Activated CD4-positive, alpha-beta T cell treated with anti-CD3 and anti-CD28 coated beads, Interleukin-2, amount 50 U/mL, for 1 hour (primary cell): ENCODE results near the gene TOX3.

ENCODE experiments used
- DNase-seq: peaks from one replicate; pipeline ENCODE4 v3.0.0-alpha.2; 2020

Gene TOX3

DNA sequence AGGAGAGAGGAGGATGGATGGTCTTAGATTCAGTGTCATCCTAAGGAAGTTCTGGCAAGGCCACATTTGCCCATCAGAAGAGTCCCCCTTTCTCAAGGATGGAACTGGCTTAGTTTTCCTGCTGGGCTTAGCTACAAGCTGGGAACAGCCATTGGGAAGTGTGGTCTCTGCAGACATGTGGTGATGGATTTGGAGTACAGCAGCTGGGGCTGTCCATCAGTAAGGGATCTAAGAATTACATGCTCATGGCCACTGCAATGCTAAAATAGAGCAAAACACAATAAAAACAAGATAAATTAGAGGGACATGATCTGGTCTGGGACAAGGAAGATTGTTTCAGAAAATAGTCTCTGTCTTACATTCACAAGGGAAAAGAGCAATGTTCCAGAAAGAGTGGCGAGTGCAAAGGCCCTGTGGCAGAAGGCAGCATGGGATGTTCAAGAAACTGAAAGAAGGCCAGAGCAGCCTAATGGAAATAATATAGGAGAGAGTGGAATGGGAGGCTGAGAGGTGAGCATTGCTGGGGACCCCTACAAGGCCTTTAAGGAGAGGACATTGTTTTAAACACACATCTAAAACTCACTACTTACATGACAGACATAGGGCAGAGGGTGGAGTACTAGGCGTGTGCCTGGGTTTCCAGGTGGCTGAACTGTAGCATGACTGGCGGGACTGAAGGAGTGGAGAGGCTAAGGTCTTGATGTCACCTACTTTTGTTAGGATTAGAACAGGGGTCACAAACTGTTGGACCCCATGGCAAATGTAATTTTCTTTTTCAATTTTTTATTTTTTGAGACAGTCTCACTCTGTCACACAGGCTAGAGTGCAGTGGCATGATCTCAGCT lies 17.0 kb upstream of the TOX3 start:
- DNase-seq, result no peak

- no peak for DNase-seq
Measured at GRCh38 chr16:52562770-52563169, 15.8 kb upstream of the TOX3 start.

- no peak for DNase-seq
Measured at GRCh38 chr16:52561910-52562741, 15.2 kb upstream of the TOX3 start.

- DNase-seq, result no peak
Measured at GRCh38 chr16:52558448-52558847, 11.5 kb upstream of the TOX3 start.

DNA sequence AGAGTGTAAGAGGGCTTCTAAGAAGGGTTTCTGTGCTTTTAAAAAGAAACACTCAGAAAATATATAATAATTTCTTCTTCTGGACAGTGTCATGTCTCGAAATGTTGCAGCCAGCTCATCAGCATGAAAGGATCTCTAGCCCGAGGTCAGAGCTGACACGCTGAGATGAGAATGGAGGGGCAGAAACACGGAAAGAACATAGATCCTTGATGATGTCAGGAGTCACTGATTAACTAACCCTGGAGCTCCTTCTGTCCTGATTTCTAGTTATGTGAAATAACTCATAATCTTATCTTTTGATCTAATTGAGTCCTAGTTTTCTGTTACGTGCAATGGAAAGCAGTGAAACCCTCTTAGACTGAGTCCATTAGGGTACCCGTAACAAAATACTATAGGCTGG lies 10.3 kb upstream of the TOX3 start:
- DNase-seq, result no peak

DNA sequence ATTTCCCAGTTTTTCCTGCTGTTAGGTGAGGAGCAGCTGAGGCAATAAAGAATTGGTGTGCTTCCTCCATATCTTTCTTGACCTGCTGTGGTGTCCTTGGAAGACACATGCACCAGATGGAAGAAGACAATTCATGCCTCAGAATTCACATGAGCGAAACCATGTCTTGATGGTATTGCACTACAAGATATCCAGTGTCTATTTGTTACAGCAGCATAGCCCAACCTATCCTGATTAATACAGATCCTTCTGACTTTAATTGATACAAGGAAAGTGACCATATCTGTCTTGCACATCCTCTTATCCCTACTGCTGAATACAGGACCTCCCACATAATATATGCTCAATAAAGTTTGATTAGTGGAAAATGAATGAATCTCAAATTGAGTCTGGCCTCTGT lies 9.1 kb upstream of the TOX3 start:
- no peak for DNase-seq

DNA sequence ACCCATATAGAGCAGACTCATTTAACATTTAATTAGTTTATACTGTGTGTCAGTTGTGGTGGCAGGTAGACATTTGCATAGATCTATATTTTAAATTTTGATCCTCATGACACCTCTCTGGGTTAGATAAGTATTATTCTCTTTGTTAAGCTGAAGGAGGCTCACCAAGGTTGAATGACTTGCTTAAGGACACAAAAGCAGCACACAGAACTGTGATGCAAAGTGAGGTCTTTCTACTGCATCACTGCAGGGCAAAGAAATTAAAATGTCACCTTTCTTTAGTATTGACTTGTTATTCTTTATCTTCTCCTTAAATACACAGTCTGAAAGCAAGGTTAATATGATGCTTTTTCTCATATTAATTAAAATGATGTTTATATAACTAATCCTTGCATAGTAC lies 8.6 kb upstream of the TOX3 start:
- no peak for DNase-seq

- DNase-seq, result no peak
Measured at GRCh38 chr16:52554334-52554733, 7.4 kb upstream of the TOX3 start.

GRCh38 chr16:52553322-52553721 lies 6.4 kb upstream of the TOX3 start:
- DNase-seq, result no peak

DNA sequence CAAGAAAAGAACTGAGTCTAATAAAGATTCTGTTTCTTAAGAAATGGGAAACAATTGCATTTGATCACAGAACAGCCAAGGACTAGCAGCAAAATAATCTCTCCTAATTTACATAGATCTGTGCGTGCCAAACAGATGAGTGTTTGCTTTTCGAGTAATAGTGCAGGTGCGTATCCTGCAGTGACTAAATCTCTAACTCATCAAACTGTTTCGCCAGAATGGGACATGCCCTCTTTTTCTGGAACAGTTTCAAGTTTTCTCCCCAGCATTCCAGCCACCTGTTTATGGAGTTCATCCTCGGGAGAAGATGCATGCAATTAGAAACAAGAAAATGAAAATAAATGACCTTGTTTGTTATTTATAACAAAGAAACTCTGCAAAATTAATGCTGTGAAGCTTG lies 5.7 kb upstream of the TOX3 start:
- DNase-seq, result no peak

DNA sequence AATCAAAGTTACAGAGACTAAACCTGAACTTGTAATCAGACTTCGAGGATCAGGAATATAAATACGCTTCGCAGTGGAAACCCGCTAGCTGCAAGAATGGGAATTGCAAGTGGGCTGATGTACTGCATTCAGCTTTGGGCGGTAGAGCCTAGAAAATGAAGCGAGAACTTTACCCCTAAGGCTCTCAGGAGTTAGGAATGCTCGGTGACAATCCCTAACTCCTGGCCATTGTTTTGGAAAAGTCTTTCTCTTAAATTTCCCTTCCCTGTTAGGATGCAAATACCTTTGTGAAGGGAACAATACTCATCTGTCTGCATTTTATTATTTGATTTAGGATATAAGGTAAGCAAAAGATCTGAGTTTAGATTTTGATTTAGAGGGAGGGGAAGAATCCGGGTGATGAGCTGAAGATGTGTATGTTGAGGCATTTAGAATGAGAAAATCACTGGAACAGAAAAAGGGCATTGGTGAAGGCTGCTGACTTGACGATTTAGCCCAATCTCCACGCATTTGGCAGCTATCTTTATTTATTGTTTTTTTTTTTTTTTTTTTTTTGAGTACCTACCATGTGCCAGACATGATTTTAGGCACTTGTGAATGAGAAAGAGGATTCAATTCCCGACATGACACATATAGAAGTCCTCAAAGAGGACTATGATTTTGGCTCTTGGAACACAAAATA lies 2.2 kb upstream of the TOX3 start:
- no peak for DNase-seq

GRCh38 chr16:52548261-52549010 lies 1.5 kb upstream of the TOX3 start:
- DNase-seq, result no peak

- no peak for DNase-seq
Measured at GRCh38 chr16:52547834-52548215, 882 bp upstream of the TOX3 start.

GRCh38 chr16:52546291-52547003 lies 496 bp downstream of the TOX3 start:
- DNase-seq, result no peak

GRCh38 chr16:52545898-52546266 lies 1.1 kb downstream of the TOX3 start:
- no peak for DNase-seq

DNA sequence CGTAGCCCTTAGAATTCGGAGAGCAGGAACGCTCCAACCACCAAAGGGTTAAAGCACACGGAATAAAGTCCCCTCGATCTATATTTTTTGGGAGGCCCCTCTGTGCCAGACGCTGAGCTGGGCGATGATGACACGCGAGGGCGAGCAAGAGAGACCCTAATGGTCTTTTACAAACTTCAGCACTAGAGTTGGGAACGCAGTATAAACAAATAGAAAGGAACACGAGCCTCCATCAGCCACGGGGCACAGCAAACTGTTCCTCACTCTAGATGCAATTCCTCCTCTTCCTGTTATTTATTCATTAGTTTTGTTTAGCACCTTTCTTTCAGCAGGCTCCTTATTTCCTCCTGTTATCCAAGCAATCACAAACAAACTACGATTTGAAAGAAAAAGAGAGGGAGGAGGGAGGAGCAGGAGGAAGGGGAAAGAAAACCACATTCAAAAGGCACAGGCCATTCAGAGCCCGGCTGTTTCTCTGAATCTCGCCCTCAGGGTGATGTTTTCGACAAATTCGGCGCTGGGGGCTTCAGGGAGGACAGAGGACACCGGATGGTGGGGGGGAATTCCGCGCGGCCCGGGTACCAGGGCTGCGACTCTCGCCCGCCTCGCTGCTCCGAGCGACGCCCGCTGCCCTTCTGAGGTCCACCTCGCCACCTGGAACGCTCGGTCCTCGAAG lies 1.6 kb downstream of the TOX3 start:
- DNase-seq, result no peak

- DNase-seq, result no peak
Measured at GRCh38 chr16:52544703-52545102, 2.2 kb downstream of the TOX3 start.

- no peak for DNase-seq
Measured at GRCh38 chr16:52543654-52544053, 3.3 kb downstream of the TOX3 start.

DNA sequence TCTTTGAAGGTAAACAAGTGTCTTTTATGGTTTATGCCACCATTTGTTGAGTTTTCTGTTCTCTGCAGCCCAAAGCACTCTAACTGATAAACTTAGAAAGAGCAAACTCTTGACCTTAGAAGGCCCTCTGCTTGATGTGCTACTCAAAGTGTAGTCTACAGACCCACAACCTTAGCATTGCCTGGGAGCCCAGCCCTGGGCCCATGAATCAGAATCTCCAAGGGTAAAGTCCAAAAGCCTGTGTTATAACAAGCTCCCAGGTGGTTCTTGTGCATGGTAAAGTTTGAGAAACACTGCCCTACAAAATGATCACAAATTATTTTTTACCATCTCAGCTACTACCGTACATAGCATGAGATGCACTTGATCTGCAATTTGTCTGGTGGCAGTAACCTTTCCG lies 6.0 kb downstream of the TOX3 start:
- DNase-seq, result no peak

- no peak for DNase-seq
Measured at GRCh38 chr16:52539191-52539590, 7.8 kb downstream of the TOX3 start.

GRCh38 chr16:52538511-52538910 lies 8.4 kb downstream of the TOX3 start:
- DNase-seq, result no peak

- DNase-seq, result no peak
Measured at GRCh38 chr16:52537516-52537915, 9.4 kb downstream of the TOX3 start.
